Measurements from ENCODE around the gene SLC30A2.

SLC30A2 gene

DNA sequence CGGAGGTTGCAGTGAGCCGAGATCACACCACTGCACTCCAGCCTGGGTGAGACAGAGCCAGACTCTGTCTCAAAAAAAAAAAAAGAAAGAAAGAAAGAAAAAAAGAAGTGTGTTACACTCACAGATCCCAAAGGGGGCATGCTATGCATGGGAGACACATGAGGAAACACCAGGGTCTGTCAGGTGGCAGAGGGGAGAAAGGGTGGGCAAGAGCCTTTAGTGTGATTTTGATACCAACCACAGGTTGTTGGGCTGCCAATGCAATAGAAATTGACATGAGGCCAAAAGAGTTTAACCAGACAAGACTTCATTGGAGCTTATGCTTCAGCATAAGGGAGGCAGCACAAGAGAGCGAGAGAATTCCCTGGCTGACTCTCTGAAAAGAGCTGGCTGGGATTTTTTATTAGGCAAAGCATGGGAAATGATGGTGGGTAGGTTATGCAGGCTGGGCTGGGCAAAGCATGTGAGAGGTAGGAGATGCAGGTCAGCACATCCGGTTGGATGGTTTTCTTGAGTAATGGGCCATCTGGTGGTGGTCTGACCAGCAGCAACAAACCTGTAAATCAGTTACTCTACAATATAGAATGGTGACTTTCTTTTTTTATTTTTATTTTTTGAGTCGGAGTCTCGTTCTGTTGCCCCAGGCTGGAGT, 36.0 kb downstream of the SLC30A2 start:
- Histone ChIP-seq H3K36me3 (ENCODE audit: insufficient read depth, low read length) (no peaks in the 10 kb centered on the region), H2AFZ (ENCODE audit: low read length) (peak overlapping the region; percentile 52; the same call in 1 of the 2 replicates), H3K27me3 (ENCODE audit: insufficient read depth, low read length) (peaks cover 7% of the 10 kb centered on the region; the same call in 1 of the 2 replicates), H3K27ac (ENCODE audit: low read depth, low read length, poor library complexity, severe bottlenecking) (no peak overlapping the region), H3K9me3 (ENCODE audit: low read length) (no peaks in the 10 kb centered on the region), H4K20me1 (ENCODE audit: insufficient read depth, low read length) (no peaks in the 10 kb centered on the region), H3K9me2 (ENCODE audit: low read depth, low read length) (no peaks in the 10 kb centered on the region), H3K4me3 (ENCODE audit: low read depth, low read length, poor library complexity, severe bottlenecking) (no peak overlapping the region), H3K4me2 (ENCODE audit: low read length) (no peak overlapping the region; the same call in 1 of the 2 replicates), H3K4me1 (ENCODE audit: insufficient read depth, low read length, severe bottlenecking) (peaks cover 7% of the 10 kb centered on the region), H3F3A (ENCODE audit: insufficient read depth, low read length) (no peaks in the 10 kb centered on the region), H3K9ac (ENCODE audit: low read length) (no peak overlapping the region), H3K79me2 (ENCODE audit: insufficient read depth, low read length) (no peaks in the 10 kb centered on the region)
- TF ChIP-seq, protein P1, sequence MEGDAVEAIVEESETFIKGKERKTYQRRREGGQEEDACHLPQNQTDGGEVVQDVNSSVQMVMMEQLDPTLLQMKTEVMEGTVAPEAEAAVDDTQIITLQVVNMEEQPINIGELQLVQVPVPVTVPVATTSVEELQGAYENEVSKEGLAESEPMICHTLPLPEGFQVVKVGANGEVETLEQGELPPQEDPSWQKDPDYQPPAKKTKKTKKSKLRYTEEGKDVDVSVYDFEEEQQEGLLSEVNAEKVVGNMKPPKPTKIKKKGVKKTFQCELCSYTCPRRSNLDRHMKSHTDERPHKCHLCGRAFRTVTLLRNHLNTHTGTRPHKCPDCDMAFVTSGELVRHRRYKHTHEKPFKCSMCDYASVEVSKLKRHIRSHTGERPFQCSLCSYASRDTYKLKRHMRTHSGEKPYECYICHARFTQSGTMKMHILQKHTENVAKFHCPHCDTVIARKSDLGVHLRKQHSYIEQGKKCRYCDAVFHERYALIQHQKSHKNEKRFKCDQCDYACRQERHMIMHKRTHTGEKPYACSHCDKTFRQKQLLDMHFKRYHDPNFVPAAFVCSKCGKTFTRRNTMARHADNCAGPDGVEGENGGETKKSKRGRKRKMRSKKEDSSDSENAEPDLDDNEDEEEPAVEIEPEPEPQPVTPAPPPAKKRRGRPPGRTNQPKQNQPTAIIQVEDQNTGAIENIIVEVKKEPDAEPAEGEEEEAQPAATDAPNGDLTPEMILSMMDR (IDR thresholded peaks at IDR 0.05; ENCODE audit: low read length) = peak; percentile 57; the same call in 1 of the 2 replicates
- TF ChIP-seq EZH2 (IDR thresholded peaks at IDR 0.05; ENCODE audit: borderline replicate concordance, low read length) = no peak

DNA sequence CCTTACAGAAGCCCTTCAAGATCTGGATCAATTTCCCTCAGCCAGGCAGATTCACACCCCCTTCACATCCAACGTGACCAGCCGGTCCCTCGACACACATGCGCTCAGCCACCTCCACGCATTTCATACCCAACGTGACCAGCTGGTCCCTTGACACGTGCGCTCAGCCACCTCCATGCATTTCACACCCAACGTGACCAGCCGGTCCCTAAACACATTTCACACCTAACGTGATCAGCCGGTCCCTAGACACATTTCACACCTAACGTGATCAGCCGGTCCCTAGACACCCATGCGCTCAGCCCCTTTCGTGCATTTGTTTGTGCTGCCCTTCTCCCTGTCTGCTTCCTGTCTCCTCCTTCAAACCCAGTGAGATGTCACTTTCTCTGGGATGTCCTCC, 39.2 kb downstream of the SLC30A2 start:
- no peaks in the 10 kb centered on the region for H3F3A ChIP-seq (ENCODE audit: insufficient read depth, low read length)
- no peaks in the 10 kb centered on the region for H4K20me1 ChIP-seq (ENCODE audit: insufficient read depth, low read length)
- no peak overlapping the region for H3K4me2 ChIP-seq (ENCODE audit: low read length)
- no peak overlapping the region for H3K9ac ChIP-seq (ENCODE audit: low read length)
- no peak for TF ChIP-seq EZH2 (IDR thresholded peaks at IDR 0.05; ENCODE audit: borderline replicate concordance, low read length)
- TF ChIP-seq, protein P1 (IDR thresholded peaks at IDR 0.05; ENCODE audit: low read length) = no peak
- no peak overlapping the region for H3K27ac ChIP-seq (ENCODE audit: low read depth, low read length, poor library complexity, severe bottlenecking)
- H3K9me2 ChIP-seq (ENCODE audit: low read depth, low read length) = no peaks in the 10 kb centered on the region
- H3K9me3 ChIP-seq (ENCODE audit: low read length) = no peaks in the 10 kb centered on the region
- H2AFZ ChIP-seq (ENCODE audit: low read length) = no peak overlapping the region
- peaks cover 7% of the 10 kb centered on the region; the same call in 1 of the 2 replicates for H3K27me3 ChIP-seq (ENCODE audit: insufficient read depth, low read length)
- H3K79me2 ChIP-seq (ENCODE audit: insufficient read depth, low read length) = no peaks in the 10 kb centered on the region
- H3K4me3 ChIP-seq (ENCODE audit: low read depth, low read length, poor library complexity, severe bottlenecking) = no peak overlapping the region
- no peaks in the 10 kb centered on the region for H3K36me3 ChIP-seq (ENCODE audit: insufficient read depth, low read length)
- H3K4me1 ChIP-seq (ENCODE audit: insufficient read depth, low read length, severe bottlenecking) = peaks cover 7% of the 10 kb centered on the region

DNA sequence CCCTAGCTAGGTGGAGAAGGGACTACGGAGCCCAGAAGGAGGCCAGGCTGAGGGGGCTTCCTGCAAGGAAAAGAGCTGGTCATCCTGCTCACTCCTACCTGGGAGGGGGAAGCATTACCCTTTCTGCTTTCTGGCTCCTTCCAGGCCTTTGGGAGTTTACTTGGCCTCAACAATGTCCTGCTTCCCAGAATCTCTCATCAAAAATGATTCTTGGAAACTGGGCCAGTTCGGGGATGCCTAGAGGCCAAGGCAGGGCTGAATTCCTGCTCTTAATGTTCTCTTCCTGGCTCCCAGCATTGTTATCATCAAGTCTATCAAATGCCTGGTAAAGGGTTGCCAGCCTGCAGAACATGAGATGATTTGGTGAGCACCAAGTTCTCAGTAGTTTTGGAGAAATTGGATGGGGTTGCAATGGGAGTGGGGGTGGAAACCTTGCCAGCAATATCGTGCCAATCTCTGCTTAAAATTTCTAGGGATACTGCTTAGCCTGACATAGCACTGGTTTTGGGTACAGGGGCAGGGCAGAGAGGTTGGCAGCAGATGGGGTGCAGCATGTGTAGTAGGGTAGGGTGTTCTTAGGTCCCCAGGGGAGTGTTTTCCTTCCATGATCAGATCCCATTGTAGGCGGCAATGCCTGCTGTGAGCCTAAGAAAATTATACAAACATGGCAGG, 40.3 kb downstream of the SLC30A2 start:
- H3K4me3 ChIP-seq (ENCODE audit: low read depth, low read length, poor library complexity, severe bottlenecking) = no peak overlapping the region
- peaks cover 7% of the 10 kb centered on the region; the same call in 1 of the 2 replicates for H3K27me3 ChIP-seq (ENCODE audit: insufficient read depth, low read length)
- no peaks in the 10 kb centered on the region for H3K9me3 ChIP-seq (ENCODE audit: low read length)
- no peak overlapping the region for H3K9ac ChIP-seq (ENCODE audit: low read length)
- H3K79me2 ChIP-seq (ENCODE audit: insufficient read depth, low read length) = no peaks in the 10 kb centered on the region
- no peaks in the 10 kb centered on the region for H3F3A ChIP-seq (ENCODE audit: insufficient read depth, low read length)
- no peaks in the 10 kb centered on the region for H3K9me2 ChIP-seq (ENCODE audit: low read depth, low read length)
- H3K4me1 ChIP-seq (ENCODE audit: insufficient read depth, low read length, severe bottlenecking) = peaks cover 7% of the 10 kb centered on the region
- no peak for TF ChIP-seq EZH2 (IDR thresholded peaks at IDR 0.05; ENCODE audit: borderline replicate concordance, low read length)
- H3K36me3 ChIP-seq (ENCODE audit: insufficient read depth, low read length) = no peaks in the 10 kb centered on the region
- no peak overlapping the region for H3K4me2 ChIP-seq (ENCODE audit: low read length)
- H3K27ac ChIP-seq (ENCODE audit: low read depth, low read length, poor library complexity, severe bottlenecking) = no peak overlapping the region
- no peaks in the 10 kb centered on the region for H4K20me1 ChIP-seq (ENCODE audit: insufficient read depth, low read length)
- no peak overlapping the region for H2AFZ ChIP-seq (ENCODE audit: low read length)

Measured in OCI-LY1 (cell line).